GM19328 (cell line): Measurements from ENCODE around the gene MACROD1.

ENCODE experiments used
- ATAC-seq: cut with Tn5 transposase; IDR thresholded peaks from one replicate; pipeline ENCODE4 v1.9.1; 2021; ENCODE audit warnings: mild to moderate bottlenecking, moderate library complexity; ENCODE audit not compliant: unreplicated experiment

The MACROD1 gene

DNA sequence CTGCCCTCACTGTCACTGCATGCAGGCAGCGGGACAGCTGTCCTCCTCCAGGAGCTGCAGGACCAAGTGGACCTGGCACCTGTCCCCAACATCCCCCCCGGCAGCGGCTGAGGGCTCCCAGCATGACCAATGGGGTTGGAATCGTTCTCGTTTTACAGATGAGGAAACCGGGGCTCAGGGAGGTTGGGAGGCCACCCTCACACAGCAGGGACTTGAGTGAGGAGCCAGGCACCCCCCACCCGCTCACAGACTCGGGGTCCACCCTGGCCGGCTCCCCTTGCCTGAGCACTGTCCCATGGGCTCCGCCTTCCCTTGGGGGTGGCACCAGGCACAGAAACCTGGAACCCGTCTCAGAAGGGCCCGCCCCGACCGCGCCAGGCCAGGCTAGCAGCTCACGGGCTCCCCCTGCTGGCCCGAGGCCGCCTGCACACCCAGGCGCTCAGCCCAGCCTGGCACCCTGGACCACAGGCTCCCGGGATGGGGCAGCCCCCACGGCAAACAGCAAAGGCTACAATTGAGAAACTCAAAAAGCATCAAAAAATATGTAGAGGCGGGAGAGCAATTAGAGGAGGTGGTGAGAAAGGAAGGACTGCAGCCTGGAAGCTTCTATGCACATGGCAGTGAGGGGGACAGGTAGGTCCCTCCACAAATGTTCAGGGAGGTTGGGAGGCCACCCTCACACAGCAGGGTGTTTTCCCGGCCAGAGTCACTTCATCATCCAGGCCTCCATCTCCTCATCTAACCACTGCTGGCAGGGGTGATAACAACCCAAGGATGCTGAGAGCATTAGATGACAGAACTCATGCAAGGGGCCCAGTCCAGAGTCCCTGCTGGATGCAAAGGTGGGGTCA, 12.8 kb downstream of the MACROD1 start:
- no peak for ATAC-seq

DNA sequence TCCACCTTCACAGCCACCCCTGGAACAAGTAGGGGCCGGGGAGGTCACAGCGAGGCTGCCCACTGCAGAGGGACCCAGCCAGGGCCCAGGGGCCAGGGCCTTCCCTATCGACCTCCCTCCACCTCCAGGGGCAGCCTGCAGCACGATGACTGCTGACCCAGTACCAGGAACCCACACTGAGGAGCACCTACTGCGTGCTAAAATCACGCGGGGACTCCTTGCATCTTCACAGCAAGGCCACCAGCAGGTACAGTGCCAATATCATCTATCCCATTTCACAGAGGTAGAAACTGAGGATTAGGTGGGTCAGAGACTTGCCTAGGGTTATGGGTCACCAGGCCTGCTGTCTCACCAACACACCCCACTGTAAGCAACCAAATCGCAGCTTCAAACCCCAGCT, 14.6 kb downstream of the MACROD1 start:
- ATAC-seq = no peak

DNA sequence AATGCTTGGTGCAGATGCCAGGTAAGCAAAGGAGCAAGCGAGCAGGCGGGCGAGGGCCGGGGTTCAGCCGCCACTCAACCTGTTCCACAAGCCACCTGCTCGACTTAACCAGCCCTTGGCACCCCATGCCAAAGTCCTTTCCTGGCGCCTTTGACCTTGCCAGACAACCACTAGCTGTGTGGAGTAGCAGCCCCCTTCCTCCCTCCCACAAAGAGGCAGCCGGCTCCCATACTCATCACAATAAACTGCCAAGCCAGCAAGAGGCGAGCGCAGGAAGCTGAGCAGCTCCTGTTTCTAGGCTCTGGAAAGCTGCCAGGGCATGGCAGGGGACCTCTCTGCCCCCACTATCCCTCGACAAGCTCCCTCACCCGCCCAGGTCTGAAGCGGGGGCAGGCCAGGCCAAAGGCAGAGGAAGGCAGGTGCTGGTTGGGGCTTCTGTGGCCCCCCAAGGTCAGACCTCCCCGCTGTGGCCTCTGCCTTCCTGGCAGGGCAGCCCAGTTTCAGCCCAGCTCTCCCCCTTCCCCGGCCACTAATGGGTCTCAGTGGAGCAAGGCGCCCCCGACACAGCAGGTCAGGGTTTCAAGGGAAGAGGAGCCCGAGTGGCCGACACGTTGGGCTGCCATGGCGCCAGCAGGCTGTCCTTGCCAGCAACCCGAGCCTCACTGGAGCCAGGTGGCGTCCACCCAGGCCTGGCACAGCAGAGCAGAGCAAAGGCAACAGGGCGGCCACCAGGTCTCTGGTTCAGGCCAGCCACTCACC, 15.3 kb downstream of the MACROD1 start:
- no peak for ATAC-seq

DNA sequence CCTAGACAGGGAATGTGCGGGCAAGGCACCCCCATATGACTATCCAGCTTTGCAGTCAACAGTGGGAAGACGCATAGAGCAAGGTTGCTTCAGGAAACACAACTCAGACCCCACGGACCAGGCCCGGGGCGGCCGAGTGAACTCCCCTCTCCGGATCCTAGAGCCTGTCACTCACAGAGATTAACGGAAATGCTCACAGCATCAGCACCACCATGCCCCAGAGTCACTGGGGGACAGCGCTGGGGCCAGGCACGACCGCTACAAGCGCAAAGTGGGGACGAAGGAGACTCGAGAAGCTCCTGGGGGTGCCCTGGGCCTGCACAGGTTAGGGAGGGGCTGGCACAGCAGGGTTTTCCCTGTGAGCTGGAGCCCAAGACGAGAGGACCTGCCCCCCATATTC, 15.9 kb downstream of the MACROD1 start:
- no peak for ATAC-seq

DNA sequence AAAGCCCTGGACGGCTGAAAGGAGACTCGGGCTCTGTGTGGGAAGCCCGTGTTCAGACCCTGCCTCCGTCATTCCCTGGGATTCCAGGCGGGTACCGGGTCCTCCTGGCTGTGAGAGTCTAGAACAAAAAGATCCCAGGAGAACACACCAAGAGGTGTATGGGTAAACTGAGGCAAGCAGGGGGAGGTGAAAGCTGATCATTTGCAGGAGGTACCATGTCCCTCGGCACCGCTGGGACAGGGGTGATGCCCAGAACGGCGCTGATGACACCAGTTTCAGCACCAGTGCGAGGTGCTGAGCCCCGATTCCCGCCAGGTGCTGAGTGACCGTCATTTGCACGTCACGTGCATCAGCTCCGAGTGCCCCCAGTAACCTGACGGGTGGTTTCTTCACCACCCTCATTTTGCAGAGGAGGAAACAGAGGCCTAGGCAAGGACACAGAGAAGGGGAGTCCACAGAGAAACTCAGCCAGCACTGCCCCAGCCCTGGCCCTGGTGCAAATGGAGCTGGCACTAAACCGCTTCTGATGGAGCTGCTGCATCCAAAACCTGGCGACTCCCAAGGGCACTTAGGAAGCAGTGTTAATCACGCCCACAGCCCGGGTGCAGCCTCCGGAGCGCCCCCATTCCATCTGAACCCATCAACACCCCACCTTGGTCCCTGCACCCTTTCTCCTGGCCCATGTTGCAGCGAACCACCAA, 16.8 kb downstream of the MACROD1 start:
- no peak for ATAC-seq

DNA sequence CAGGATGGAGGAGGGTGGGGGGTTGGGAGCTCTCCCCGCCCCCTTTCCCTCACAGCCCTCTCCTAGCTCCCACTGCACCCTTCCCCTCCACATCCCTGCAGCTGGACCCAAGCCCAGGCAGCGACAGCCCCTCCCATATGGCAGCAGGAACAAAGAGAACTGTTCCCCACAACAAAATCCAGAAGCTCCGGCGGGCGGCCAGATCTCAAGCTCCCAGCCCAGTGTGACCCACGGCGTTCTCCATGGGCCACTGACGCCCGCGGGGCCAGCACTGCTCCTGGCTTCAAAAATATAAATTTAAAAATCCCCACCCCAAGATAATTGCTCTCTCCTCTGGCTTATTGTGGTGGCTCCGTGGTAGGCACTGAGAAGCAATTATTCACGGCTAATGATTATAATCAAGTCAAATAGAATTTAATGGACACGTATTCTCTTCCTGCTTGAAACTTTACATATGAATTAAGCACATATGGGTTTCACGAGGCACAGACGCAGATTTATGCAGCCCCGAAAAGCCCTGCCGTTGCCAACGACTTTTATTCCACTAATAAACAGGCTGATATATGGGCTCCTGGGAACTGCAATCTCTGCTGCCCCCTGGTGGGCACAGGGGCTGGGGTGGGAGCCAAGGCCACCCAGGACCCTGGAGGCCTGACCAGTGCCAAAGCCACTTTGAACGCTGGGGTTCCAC, 17.5 kb downstream of the MACROD1 start:
- ATAC-seq = no peak

DNA sequence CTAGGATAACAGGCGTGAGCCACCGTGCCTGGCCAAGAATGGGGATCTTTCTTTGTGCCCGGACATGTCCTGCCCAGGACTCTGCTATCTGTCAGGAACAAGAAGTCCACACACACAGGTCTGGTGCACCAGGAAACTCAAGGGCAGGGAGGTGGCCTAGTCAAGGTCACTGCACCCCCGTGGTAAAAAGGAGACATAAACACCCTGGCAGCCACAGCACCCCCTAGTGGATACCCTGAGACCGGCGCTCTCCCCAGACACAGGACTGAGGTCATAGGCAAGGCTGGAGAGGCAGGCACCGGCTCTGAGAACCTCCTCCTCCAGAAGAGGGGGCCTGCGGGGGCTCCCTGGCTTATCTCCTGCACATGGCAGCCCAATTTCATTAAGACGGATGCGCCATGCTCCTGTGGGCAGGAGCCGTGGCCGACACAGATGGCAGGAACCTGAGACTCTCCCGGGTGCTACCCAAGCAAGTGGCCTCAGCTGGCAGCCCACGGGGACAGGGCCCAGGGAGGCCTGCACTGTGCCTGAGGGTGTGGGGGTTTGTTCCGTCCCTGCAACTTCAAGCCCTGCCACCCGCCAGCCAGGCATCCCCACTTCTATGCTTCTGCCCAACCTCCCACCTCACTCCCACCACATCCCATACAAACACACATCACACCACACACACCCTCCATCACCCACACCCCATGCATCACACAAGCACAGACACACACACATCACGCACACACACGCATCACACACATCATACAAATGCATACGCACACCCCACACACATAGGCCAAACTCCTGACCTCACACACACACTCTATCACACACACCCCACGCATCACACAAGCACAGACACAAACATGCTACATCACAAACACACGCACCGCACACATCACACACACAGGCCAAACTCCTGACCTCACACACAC, 19.6 kb downstream of the MACROD1 start:
- ATAC-seq = no peak

DNA sequence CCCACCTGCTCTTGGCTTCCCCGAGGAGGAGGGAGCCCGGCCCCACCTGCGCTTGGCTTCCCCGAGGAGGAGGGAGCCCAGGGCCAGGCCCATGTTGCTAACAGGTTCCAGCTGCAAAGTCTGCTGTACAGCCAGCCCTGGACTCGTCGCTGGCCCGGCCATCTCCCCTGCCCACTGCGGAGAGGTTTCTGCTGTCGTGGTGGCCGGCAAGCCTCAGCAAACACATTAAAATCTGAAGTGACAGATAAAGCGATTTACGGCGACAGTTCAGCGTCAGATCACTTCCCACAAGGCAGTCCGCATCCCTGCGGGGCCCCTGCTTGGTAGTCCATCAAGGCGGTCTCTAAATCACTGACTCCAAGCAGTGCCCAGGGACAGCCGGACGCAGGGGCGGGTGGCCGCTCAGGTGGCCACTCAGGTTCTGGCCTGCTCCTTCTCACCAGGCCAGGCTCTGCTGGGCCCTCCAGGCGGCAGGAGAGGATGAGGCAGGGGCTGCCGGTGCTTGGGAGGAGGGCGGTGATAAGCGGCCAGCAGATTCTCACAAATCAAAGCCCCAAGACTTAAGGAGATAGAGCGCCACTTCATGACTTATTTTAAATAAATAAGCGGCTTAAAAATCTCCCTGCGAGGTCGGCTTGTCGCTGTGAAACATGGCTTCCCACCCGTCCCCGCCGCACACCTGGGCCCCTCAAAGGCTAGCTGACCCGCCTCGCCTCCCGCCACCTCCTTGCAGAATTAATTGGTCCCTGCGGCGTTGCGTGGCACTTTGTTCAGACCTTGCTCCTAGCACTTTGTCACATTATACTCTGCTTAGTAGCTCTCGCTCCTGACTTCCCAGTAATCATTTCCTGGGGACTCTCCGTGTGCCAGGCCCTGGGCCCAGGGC, 21.1 kb downstream of the MACROD1 start:
- no peak for ATAC-seq

DNA sequence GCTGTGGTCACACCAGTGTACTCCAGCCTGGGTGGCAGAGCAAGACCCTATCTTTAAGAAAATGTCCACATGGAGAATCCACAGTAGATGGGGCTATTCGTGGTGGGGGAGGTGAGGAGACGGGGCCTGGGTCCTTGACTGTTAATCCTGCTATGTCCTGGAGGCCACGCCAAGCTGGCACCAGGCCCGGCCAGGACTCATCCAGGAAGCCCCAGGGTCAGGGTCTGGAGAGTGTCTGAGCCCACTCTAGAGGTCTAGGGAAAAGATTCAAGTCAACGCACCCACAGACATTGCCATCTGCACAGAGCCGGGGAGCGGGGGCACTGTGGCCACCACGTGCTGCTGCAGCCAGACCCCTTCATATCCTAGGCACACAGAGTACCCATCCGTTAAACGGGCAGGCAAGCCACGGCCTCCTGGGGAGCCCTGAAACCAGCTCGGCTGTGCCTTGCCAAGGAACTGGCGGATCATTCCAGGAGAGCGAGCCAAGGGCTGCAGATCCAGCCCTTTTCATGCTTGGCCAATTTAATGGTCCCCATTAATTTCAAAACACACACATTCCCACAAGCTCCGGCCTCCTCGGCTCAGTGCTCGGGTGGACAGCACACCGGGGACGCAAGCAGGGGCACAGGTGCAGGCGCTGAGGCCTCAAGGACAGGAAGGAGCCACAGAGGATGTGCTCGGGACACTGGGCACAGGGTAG, 24.7 kb downstream of the MACROD1 start:
- ATAC-seq = no peak

DNA sequence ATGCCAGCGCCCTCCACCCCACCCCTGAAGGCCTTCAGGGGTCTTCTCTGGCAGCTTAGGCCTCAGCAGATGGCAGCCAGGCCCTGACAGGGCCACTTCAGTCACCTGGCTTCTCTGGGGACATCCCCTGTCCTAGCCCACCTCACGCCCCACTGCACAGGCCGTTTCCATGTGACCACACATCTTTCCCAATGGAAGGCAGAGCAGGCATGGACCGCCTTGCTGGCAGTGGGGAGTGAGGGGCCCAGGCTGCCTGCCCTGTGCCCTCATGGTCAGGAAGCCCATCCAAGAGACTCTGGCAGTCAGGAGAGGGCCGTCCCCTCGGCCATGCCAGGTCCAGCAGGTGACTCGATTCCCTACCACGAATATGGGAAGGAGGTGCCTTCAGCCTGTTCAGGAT, 25.8 kb downstream of the MACROD1 start:
- ATAC-seq = no peak

DNA sequence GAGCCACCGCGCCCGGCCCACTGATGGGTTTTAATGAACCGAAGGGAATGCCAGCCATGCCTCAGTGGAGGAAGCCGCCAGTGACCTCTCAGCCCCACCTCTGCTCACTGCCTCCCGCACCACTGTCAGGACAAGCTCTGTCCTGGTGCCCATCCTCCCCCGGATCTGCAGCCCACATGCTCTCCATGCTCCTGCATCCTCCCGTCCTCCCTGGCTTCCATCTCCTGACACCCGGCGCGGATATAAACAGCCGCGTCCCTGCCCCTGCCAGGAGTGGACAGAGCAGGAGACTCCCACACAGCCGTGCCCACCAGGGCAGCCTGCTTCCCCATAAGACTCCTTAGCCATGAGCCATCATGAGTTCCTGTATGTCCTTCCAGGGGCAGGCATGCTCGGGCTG, 26.9 kb downstream of the MACROD1 start:
- ATAC-seq = no peak

DNA sequence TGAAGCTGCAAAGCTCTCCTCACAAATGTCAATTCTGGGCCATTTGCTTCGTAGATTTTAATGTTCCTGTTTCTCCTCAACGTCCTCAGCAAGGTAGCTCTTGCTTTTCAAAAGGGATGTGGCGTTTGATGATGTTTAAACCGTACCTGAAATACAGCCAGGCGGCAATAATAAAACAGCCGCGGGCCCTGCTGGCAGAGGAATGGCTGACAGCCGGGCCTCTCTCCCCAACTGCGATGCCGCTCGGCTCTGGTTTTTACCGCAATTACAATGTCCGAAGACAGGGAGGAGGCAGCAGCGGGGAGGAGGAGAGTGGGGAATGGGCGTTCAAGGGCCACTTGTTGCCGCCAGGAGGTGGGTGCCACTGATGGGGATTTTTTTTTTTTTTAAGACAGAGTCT, 27.5 kb downstream of the MACROD1 start:
- ATAC-seq = no peak

DNA sequence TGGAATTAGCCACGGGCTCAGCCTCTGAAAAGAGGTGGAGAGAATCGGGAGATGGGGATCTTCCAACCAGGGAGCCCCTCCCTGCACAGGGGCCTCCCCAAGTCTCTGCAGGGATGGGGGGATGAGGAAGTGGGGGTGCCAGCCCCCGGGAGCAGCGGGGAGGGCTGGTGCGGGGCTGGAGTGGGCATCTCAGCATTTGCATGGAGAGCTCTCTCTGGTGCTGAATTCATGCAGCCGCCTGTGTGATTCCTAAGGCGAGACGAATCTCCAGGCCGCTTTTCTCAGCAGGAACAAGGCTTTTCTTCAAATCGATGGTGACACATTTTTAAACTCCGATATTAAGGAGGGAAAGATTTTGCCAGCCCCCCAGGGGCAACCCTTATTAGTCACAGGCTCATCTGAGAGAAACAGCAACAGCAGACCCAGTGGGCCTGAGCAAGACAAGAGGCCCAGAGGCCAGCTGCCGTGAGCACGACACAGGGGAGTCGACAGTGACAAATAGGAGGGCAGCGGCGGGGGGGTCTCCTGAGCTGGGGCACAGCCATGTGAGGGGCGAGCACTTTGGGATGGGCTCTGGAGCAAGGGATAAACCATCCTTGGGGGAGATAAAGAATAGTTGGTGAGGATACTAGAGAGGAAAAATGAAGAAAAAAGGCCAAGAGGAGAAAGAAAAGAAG, 29.0 kb downstream of the MACROD1 start:
- ATAC-seq = no peak

DNA sequence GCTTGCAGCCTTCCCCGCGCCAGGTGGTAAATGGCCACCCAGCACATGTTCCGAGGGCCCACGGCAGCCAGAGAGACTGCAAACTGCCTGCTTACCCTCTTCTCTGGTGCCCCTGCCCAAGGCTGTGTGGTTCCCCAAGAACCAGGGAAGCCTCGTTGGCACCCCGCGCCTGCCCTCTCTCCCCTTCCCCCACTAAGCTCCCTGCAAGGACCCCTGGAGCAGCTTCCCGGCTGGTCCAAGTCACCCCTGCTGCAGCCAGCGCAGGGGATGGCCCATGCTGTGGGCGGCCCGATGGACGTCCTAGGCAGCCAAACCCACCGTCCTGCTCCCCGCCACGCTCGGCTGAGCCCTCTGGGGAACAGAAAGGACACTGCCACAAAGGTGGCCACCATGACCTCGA, 30.2 kb downstream of the MACROD1 start:
- ATAC-seq = no peak

DNA sequence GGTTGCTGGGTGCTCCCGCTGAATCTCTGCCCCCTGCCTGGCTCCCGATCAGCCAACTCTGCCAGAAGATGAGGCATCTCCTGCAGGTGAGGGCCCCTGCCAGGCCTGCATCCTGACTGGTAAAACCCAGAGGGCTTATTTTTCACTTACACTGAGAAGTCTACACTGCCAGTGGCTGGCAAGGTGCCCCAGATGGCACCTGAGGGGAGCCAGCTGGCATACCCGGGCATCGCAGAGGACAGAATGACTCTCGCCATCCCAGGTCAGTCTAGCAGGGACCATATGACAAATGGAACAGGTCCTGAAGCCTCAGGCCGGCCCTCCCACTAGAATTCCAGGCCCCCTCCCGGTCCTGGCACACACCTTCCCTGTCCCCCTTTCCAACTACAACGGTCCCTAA, 30.9 kb downstream of the MACROD1 start:
- no peak for ATAC-seq

DNA sequence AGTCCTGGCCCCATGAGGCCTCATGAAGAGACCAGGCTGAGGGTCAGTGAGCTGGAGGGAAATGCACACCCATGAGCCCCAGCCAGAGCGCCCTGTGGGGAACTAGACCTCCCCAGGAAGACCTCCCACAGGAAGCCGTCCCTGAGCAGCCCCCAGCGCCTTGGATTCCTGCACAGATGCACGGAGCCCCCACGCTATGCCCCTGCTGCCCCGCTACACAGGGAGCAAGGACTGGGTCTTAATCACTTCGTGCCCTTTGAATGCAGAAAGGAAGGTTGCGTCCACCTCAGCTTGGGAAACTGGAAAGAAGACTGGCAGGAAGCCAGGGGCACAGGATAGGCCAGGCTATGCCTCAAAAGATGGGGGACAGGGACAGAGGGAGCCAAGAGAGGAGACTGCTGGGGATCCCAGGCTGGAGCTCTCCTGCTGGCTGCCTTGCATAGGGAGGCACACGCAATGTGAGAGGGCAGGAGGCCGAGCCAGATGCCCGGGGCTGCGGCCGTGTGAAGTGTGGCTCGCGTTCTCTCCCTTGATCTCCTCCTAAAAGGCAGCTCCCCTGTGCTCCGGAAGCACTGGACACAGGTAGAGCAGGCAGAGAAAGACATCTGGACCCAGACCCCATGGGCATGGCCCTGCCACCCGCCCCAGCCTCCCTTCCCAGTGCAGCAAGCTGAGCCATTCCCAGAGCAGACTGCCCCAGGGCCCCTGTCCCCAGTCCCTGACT, 32.8 kb downstream of the MACROD1 start:
- no peak for ATAC-seq

DNA sequence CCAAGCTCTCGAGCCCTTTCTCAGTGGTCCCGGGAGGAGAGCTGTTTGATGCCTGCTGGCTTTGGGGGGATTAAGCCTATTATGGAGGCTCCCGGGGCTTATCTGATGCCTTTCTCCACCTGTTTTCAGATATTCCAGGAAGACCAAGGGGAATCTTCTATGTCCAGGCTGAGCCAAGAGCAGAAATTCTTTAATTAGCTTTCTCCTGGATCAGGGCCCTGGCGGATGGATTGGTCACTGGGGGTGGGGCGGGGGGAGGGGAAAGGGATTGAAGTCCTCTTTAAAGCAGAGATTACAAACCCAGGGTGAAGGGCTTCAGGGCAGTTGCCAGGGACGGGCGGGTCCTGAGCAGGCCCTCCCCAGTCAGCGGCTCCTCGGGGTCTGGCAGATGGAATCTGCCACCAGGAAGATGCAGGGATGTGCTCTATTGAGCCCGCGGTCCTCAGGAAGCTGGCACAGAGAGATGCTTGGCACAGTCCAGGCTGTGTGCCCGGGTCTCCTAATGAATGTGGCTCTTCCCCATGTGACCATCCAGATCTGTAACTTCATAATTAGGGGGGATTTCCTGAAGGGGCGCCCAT, 33.6 kb downstream of the MACROD1 start:
- no peak for ATAC-seq
